Measurements from ENCODE around the gene ECE1.
"Not testable (repeated sequence)": the region's sequence is repeated elsewhere in the genome, so short reads cannot be mapped to it uniquely, and the experiment has no call there.

GRCh38 chr1:21173096-21173495, 117.2 kb downstream of the ECE1 start:
- TF ChIP-seq NBN (IDR thresholded peaks at IDR 0.05); JUND (IDR thresholded peaks at IDR 0.05; ENCODE audit: low read depth, low read length); POLR2AphosphoS2 (IDR thresholded peaks at IDR 0.05; ENCODE audit: low read depth, low read length); CBFB (IDR thresholded peaks at IDR 0.05; ENCODE audit: low read depth); CREM (IDR thresholded peaks at IDR 0.05; ENCODE audit: low read depth); SMAD1 (IDR thresholded peaks at IDR 0.05; ENCODE audit: low read depth, partially characterized antibody); ASH2L (IDR thresholded peaks at IDR 0.05; ENCODE audit: borderline replicate concordance, low read depth); MXI1 (IDR thresholded peaks at IDR 0.05; ENCODE audit: low read depth, low read length); GATAD2B (conservative IDR thresholded peaks at IDR 0.05; ENCODE audit: low read depth); REST (IDR thresholded peaks at IDR 0.05; ENCODE audit: low read depth, low read length): not testable (repeated sequence)
- TF ChIP-seq, protein P1, sequence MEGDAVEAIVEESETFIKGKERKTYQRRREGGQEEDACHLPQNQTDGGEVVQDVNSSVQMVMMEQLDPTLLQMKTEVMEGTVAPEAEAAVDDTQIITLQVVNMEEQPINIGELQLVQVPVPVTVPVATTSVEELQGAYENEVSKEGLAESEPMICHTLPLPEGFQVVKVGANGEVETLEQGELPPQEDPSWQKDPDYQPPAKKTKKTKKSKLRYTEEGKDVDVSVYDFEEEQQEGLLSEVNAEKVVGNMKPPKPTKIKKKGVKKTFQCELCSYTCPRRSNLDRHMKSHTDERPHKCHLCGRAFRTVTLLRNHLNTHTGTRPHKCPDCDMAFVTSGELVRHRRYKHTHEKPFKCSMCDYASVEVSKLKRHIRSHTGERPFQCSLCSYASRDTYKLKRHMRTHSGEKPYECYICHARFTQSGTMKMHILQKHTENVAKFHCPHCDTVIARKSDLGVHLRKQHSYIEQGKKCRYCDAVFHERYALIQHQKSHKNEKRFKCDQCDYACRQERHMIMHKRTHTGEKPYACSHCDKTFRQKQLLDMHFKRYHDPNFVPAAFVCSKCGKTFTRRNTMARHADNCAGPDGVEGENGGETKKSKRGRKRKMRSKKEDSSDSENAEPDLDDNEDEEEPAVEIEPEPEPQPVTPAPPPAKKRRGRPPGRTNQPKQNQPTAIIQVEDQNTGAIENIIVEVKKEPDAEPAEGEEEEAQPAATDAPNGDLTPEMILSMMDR (IDR thresholded peaks at IDR 0.05 in 2 of 3, conservative IDR thresholded peaks at IDR 0.05 in 1 of 3; ENCODE audit: control insufficient read depth in 2 of 3, extremely low read depth in 1 of 3, insufficient read depth in 1 of 3, low read depth in 3 of 3, low read length in 3 of 3), result not testable (repeated sequence)

Measured in GM12878 (cell line).